Activated CD4-positive, alpha-beta T cell treated with anti-CD3 and anti-CD28 coated beads for 36 hours (primary cell): Measurements from ENCODE around the gene TAX1BP3. TPM values are rescaled to one million over a fixed set of nuclear protein-coding genes. Genes with fewer than 3 reads are reported as not detected.

Experiments used
- ATAC-seq: fragments of 200-7000 bp; cut with Tn5 transposase; one replicate; pipeline ENCODE4 v1.10.0; 2021; ENCODE audit warnings: mild to moderate bottlenecking, moderate library complexity
- CTCF ChIA-PET: fragments of 350-600 bp; sonication (Branson Sonifier 250); formaldehyde crosslinking; loops from one replicate; lab custom pipeline; 2021; ENCODE audit warnings: antibody characterized with exemption; lab: Charles Lee
- POLR2A ChIA-PET: fragments of 350-600 bp; sonication (Branson Sonifier 250); formaldehyde crosslinking; loops from one replicate; lab custom pipeline; 2021; ENCODE audit warnings: antibody characterized with exemption, inconsistent platforms; lab: Charles Lee
- DNase-seq: peaks from one replicate; pipeline ENCODE4 v3.0.0-alpha.2; 2020
- H3K27ac Mint-ChIP-seq: one replicate; pipeline ENCODE4 v1.8.0; 2021; ENCODE audit warnings: mixed read lengths
- H3K27me3 Mint-ChIP-seq: one replicate; pipeline ENCODE4 v1.8.0; 2021; ENCODE audit warnings: mixed read lengths
- H3K36me3 Mint-ChIP-seq: one replicate; pipeline ENCODE4 v1.8.0; 2021; ENCODE audit warnings: low read depth, mixed read lengths
- H3K4me1 Mint-ChIP-seq: one replicate; pipeline ENCODE4 v1.8.0; 2021; ENCODE audit warnings: mixed read lengths
- H3K4me3 Mint-ChIP-seq: one replicate; pipeline ENCODE4 v1.8.0; 2021; ENCODE audit warnings: mild to moderate bottlenecking, moderate library complexity, mixed read lengths
- H3K9me3 Mint-ChIP-seq: one replicate; pipeline ENCODE4 v1.8.0; 2021; ENCODE audit warnings: low read depth, mixed read lengths
- intact Hi-C, 2 experiments: fragments of 100-400 bp; cut with DNase I in 1 of 2; cut with micrococcal nuclease in 1 of 2; formaldehyde crosslinking; loops; one replicate each; pipeline versions ENCODE4 v1.14.2 to v1.15.1; 2022 to 2024; cut with DNase I, micrococcal nuclease
- total RNA-seq, 2 experiments: library from RNA; stranded (reverse); gene quantifications; one replicate each; pipeline ENCODE4 v1.2.3, GENCODE V29; 2021

The TAX1BP3 gene
- total RNA-seq, 2 experiments from 2014 or later = 12.0 to 14.6 TPM

- CTCF ChIA-PET = interaction anchor here (0.7 kb wide), 1 partner anchor 986 kb away, joined by 3 read pairs; no protein-coding TSS in a partner anchor
- Mint-ChIP-seq H3K4me1 (peaks cover 6% of the 10 kb centered on the region), H3K9me3 (no peaks in the 10 kb centered on the region), H3K4me3 (no peak overlapping the region), H3K27me3 (no peaks in the 10 kb centered on the region), H3K36me3 (peaks cover 8% of the 10 kb centered on the region), H3K27ac (no peak overlapping the region)
- POLR2A ChIA-PET = no interaction called here
- intact Hi-C loops = no loop called here
- ATAC-seq (no peak), DNase-seq (no peak)
Observed at GRCh38 chr17:3688852-3689261, 20.5 kb upstream of the TAX1BP3 start.

- Mint-ChIP-seq H3K4me1 (peaks cover 4% of the 10 kb centered on the region), H3K4me3 (no peak overlapping the region), H3K27me3 (no peaks in the 10 kb centered on the region), H3K36me3 (peaks cover 9% of the 10 kb centered on the region), H3K27ac (no peak overlapping the region), H3K9me3 (no peaks in the 10 kb centered on the region)
- ATAC-seq = no peak
- intact Hi-C loops = no loop called here
- CTCF ChIA-PET = no interaction called here
- POLR2A ChIA-PET = no interaction called here
- no peak for DNase-seq
Observed at GRCh38 chr17:3688027-3688553, 19.7 kb upstream of the TAX1BP3 start.

GRCh38 chr17:3685174-3685573, 16.8 kb upstream of the TAX1BP3 start:
- H3K36me3 Mint-ChIP-seq = peaks cover 14% of the 10 kb centered on the region
- no peaks in the 10 kb centered on the region for H3K27me3 Mint-ChIP-seq
- intact Hi-C loops = no loop called here
- H3K4me3 Mint-ChIP-seq = no peak overlapping the region
- ChIA-PET CTCF (no interaction called here), POLR2A (no interaction called here)
- no peak overlapping the region for H3K27ac Mint-ChIP-seq
- no peaks in the 10 kb centered on the region for H3K9me3 Mint-ChIP-seq
- peaks cover 10% of the 10 kb centered on the region for H3K4me1 Mint-ChIP-seq
- ATAC-seq = no peak
- DNase-seq = no peak

GRCh38 chr17:3683054-3683511, 14.7 kb upstream of the TAX1BP3 start:
- Mint-ChIP-seq H3K36me3 (peaks cover 8% of the 10 kb centered on the region), H3K27me3 (no peaks in the 10 kb centered on the region), H3K4me1 (peaks cover 10% of the 10 kb centered on the region), H3K4me3 (no peak overlapping the region), H3K27ac (peak overlapping the region; percentile 39), H3K9me3 (no peaks in the 10 kb centered on the region)
- peak; percentile 96 for ATAC-seq
- POLR2A ChIA-PET = no interaction called here
- intact Hi-C loops = loop anchor here (2.0 kb wide), 4 partner anchors 28 to 144 kb away; partner anchors contain the start of gene HASPIN (in 2 of the 2)
- CTCF ChIA-PET = interaction anchor here (0.6 to 1.9 kb wide), 15 partner anchors 13 to 225 kb away, joined by 3 to 22 read pairs (median 3); partner anchors contain the start of genes HASPIN, NCBP3 and P2RX5
- peak; percentile 76 for DNase-seq

- Mint-ChIP-seq H3K27me3 (no peaks in the 10 kb centered on the region), H3K27ac (peak overlapping the region; percentile 4)
Observed at GRCh38 chr17:3682033-3682432, 13.7 kb upstream of the TAX1BP3 start.

GRCh38 chr17:3681565-3681964, 13.2 kb upstream of the TAX1BP3 start:
- CTCF ChIA-PET = no interaction called here
- Mint-ChIP-seq H3K36me3 (peaks cover 11% of the 10 kb centered on the region), H3K9me3 (no peaks in the 10 kb centered on the region), H3K4me1 (peaks cover 10% of the 10 kb centered on the region), H3K27me3 (no peaks in the 10 kb centered on the region), H3K4me3 (no peak overlapping the region), H3K27ac (no peak overlapping the region)
- DNase-seq (no peak), ATAC-seq (no peak)
- POLR2A ChIA-PET = no interaction called here
- intact Hi-C loops = no loop called here

More at GRCh38 chr17:3682033-3682432, 13.7 kb upstream of the TAX1BP3 start:
- ATAC-seq (no peak), DNase-seq (no peak)
- peaks cover 10% of the 10 kb centered on the region for H3K4me1 Mint-ChIP-seq
- CTCF ChIA-PET = interaction anchor here (0.6 to 1.9 kb wide), 8 partner anchors 11 to 56 kb away, joined by 3 to 22 read pairs (median 3); partner anchors contain the start of genes HASPIN and P2RX5
- H3K4me3 Mint-ChIP-seq = no peak overlapping the region
- POLR2A ChIA-PET = no interaction called here
- intact Hi-C loops = loop anchor here (2.0 kb wide), 4 partner anchors 29 to 145 kb away; partner anchors contain the start of gene HASPIN (in 2 of the 2)
- H3K36me3 Mint-ChIP-seq = peaks cover 11% of the 10 kb centered on the region
- no peaks in the 10 kb centered on the region for H3K9me3 Mint-ChIP-seq

- DNase-seq (no peak), ATAC-seq (no peak)
- ChIA-PET POLR2A (no interaction called here), CTCF (no interaction called here)
- Mint-ChIP-seq H3K4me3 (no peak overlapping the region), H3K36me3 (peaks cover 11% of the 10 kb centered on the region), H3K27me3 (no peaks in the 10 kb centered on the region), H3K27ac (no peak overlapping the region), H3K9me3 (no peaks in the 10 kb centered on the region), H3K4me1 (peaks cover 10% of the 10 kb centered on the region)
- intact Hi-C loops = no loop called here
Observed at GRCh38 chr17:3681057-3681456, 12.7 kb upstream of the TAX1BP3 start.

GRCh38 chr17:3679531-3680126, 11.3 kb upstream of the TAX1BP3 start:
- Mint-ChIP-seq H3K9me3 (no peaks in the 10 kb centered on the region), H3K27me3 (no peaks in the 10 kb centered on the region), H3K36me3 (peaks cover 9% of the 10 kb centered on the region), H3K4me1 (peaks cover 10% of the 10 kb centered on the region), H3K4me3 (no peak overlapping the region), H3K27ac (no peak overlapping the region)
- DNase-seq (no peak), ATAC-seq (no peak)
- CTCF ChIA-PET = interaction anchor here (0.7 to 1.2 kb wide), 2 partner anchors 55 to 148 kb away, joined by 3 to 4 read pairs; no protein-coding TSS in a partner anchor
- intact Hi-C loops = no loop called here
- POLR2A ChIA-PET = no interaction called here

DNA sequence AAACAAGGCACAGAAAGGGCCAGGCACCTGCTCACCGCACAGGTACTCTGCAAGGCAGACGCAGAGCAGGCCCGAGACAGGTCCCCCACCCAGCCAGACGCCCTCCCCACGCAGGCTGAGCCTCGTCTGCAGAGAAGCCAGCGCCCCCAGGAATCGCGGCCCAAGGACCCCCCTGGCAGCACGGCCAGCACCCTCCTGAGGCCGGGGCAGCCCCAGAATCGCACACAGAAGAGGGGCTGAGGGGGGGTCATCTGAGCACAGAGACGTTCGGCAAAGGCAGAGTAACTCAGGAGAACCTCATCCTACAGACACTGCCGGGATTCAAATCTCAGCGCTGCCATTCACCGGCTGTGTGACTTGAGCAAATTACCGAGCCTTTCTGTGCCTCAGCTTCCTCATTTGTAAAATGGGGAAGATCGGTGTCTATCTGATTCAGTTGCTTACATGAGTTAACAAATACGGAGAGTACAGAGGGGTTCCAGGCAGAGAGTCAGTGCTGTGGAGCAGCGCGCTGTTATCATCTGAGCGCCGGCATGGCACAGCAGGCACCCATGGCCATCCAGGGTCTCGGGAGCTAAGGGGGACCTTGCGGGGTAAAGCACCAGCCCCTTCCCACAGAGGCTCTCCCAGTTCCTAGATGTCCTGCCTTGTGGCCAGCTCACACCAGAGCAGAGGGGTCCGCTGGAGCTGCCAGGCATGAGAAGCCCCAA, 10.6 kb upstream of the TAX1BP3 start:
- H3K27ac Mint-ChIP-seq = no peak overlapping the region
- CTCF ChIA-PET = interaction anchor here (1.2 kb wide), 2 partner anchors 56 to 59 kb away, joined by 3 read pairs; no protein-coding TSS in a partner anchor
- no peak overlapping the region for H3K4me3 Mint-ChIP-seq
- POLR2A ChIA-PET = no interaction called here
- ATAC-seq (no peak), DNase-seq (no peak)
- H3K4me1 Mint-ChIP-seq = peaks cover 10% of the 10 kb centered on the region
- no peaks in the 10 kb centered on the region for H3K27me3 Mint-ChIP-seq
- H3K36me3 Mint-ChIP-seq = peaks cover 9% of the 10 kb centered on the region
- intact Hi-C loops = no loop called here
- no peaks in the 10 kb centered on the region for H3K9me3 Mint-ChIP-seq

DNA sequence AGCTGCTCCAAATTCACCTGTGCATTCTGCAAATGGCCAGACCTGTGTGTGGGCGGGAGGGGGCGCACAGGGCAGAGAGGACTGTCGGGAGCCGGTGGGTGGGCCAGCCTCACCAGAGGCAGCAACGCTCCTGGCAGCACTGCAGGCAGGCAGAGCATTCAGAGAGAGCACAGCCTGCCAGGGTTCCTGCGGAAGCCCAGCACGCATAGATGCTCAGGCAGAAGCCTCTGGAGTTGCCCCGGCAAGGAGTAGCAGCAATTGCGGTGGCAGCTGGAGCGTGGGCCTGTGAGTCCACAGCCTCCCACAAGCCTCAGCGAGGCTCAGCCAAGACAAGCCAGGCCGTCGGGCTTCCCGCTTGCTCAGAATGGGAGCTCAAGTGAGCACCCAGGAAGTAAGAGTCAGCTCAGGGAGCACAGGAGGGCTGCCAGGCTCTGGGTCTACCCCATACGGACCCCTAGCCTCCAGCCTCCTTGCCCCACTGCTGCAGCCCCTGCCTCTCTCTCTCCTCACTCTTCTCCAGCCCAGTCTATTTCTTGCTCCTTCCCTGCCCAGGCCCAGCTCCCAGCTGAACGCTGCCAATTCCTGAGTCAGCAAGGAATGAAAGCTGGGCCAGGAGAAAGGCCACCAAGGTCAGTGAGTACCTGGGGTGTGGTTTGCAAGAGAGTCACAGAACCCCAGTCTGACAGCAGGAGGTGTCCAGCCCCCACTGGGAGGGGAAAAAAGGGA, 9.9 kb upstream of the TAX1BP3 start:
- intact Hi-C loops = no loop called here
- H3K9me3 Mint-ChIP-seq = no peaks in the 10 kb centered on the region
- no peak overlapping the region for H3K27ac Mint-ChIP-seq
- DNase-seq (no peak), ATAC-seq (no peak)
- ChIA-PET CTCF (interaction anchor here (1.2 kb wide), 2 partner anchors 56 to 59 kb away, joined by 3 read pairs; no protein-coding TSS in a partner anchor), POLR2A (no interaction called here)
- peaks cover 9% of the 10 kb centered on the region for H3K36me3 Mint-ChIP-seq
- H3K4me1 Mint-ChIP-seq = peaks cover 9% of the 10 kb centered on the region
- H3K27me3 Mint-ChIP-seq = no peaks in the 10 kb centered on the region
- H3K4me3 Mint-ChIP-seq = no peak overlapping the region

GRCh38 chr17:3675886-3676285, 7.5 kb upstream of the TAX1BP3 start:
- POLR2A ChIA-PET = no interaction called here
- H3K27ac Mint-ChIP-seq = no peak overlapping the region

More at GRCh38 chr17:3675886-3676285, 7.5 kb upstream of the TAX1BP3 start:
- H3K4me1 Mint-ChIP-seq = peaks cover 5% of the 10 kb centered on the region
- CTCF ChIA-PET = interaction anchor here (0.7 to 1.2 kb wide), 2 partner anchors 32 to 62 kb away, joined by 3 read pairs; no protein-coding TSS in a partner anchor
- no peak overlapping the region for H3K4me3 Mint-ChIP-seq
- H3K27me3 Mint-ChIP-seq = no peaks in the 10 kb centered on the region
- intact Hi-C loops = no loop called here
- no peaks in the 10 kb centered on the region for H3K9me3 Mint-ChIP-seq
- H3K36me3 Mint-ChIP-seq = peaks cover 7% of the 10 kb centered on the region
- DNase-seq (no peak), ATAC-seq (no peak)
